Measurements from ENCODE around the gene SH3PXD2A.

SH3PXD2A gene

GRCh38 chr10:103622935-103623574 is 232.3 kb downstream of the SH3PXD2A start:
- Histone ChIP-seq H3K9me3 (ENCODE audit: control insufficient read depth, insufficient read depth, low read depth, low read length) (no peaks in the 10 kb centered on the region), H3K4me1 (ENCODE audit: control insufficient read depth, insufficient read depth, low read length) (no peaks in the 10 kb centered on the region), H3K27ac (ENCODE audit: extremely low read depth, low read depth, low read length) (no peak overlapping the region), H3K4me3 (ENCODE audit: low read depth, low read length) (no peak overlapping the region), H3K36me3 (ENCODE audit: control insufficient read depth in 2 of 2, insufficient read depth in 1 of 2, low read length in 2 of 2) (peaks cover 0 to 95% of the 10 kb centered on the region in 2 experiments; a peak in 1 of 3 replicates)
- TF ChIP-seq ZSCAN16 (tag by site-specific recombination; IDR thresholded peaks at IDR 0.05) = no peak
- TF ChIP-seq ZNF645 (tag by site-specific recombination; IDR thresholded peaks at IDR 0.05) = no peak
- TF ChIP-seq PRDM4 (tag by site-specific recombination; IDR thresholded peaks at IDR 0.05) = no peak
- no peak for TF ChIP-seq ZFP69B (tag by site-specific recombination; IDR thresholded peaks at IDR 0.05)
- TF ChIP-seq KLF7 (tag by site-specific recombination; IDR thresholded peaks at IDR 0.05; ENCODE audit: borderline replicate concordance) = no peak
- no peak for TF ChIP-seq ZNF433 (tag by site-specific recombination; IDR thresholded peaks at IDR 0.05; ENCODE audit: low read depth)
- no peak for TF ChIP-seq ZNF266 (tag by site-specific recombination; IDR thresholded peaks at IDR 0.05; ENCODE audit: low read depth)
- TF ChIP-seq ZNF670 (tag by site-specific recombination; IDR thresholded peaks at IDR 0.05; ENCODE audit: low read depth) = no peak
- no peak for TF ChIP-seq ZNF549 (tag by site-specific recombination; IDR thresholded peaks at IDR 0.05)
- no peak for TF ChIP-seq ZNF350 (tag by site-specific recombination; IDR thresholded peaks at IDR 0.05)
- TF ChIP-seq REPIN1 (tag by site-specific recombination; IDR thresholded peaks at IDR 0.05; ENCODE audit: low read depth) = no peak
- TF ChIP-seq ZNF138 (tag by site-specific recombination; IDR thresholded peaks at IDR 0.05; ENCODE audit: borderline replicate concordance) = no peak
- no peak for TF ChIP-seq ZNF366 (tag by site-specific recombination; conservative IDR thresholded peaks at IDR 0.05)
- TF ChIP-seq ZNF580 (tag by site-specific recombination; IDR thresholded peaks at IDR 0.05) = no peak
- no peak for TF ChIP-seq KLF10 (tag by site-specific recombination; IDR thresholded peaks at IDR 0.05)
- no peak for TF ChIP-seq ZNF624 (tag by site-specific recombination; IDR thresholded peaks at IDR 0.05)
- TF ChIP-seq ZNF157 (tag by site-specific recombination; IDR thresholded peaks at IDR 0.05) = no peak
- TF ChIP-seq ZNF114 (tag by site-specific recombination; IDR thresholded peaks at IDR 0.05) = no peak
- no peak for TF ChIP-seq ZNF777 (tag by site-specific recombination; IDR thresholded peaks at IDR 0.05; ENCODE audit: borderline replicate concordance)
- TF ChIP-seq SP3 (tag by site-specific recombination; IDR thresholded peaks at IDR 0.05) = no peak
- CTCF ChIA-PET = no interaction called here
- POLR2A ChIA-PET = interaction anchor here (1.1 kb wide), 1 partner anchor 23 kb away, joined by 3 read pairs; no protein-coding TSS in a partner anchor

GRCh38 chr10:103622286-103622685 is 233.1 kb downstream of the SH3PXD2A start:
- POLR2A ChIA-PET = interaction anchor here (1.1 kb wide), 1 partner anchor 23 kb away, joined by 3 read pairs; no protein-coding TSS in a partner anchor
- Histone ChIP-seq H3K4me1 (ENCODE audit: control insufficient read depth, insufficient read depth, low read length) (no peaks in the 10 kb centered on the region), H3K36me3 (ENCODE audit: control insufficient read depth in 2 of 2, insufficient read depth in 1 of 2, low read length in 2 of 2) (peaks cover 0 to 95% of the 10 kb centered on the region in 2 experiments; a peak in 1 of 3 replicates), H3K27ac (ENCODE audit: extremely low read depth, low read depth, low read length) (no peak overlapping the region), H3K4me3 (ENCODE audit: low read depth, low read length) (no peak overlapping the region), H3K9me3 (ENCODE audit: control insufficient read depth, insufficient read depth, low read depth, low read length) (no peaks in the 10 kb centered on the region)
- CTCF ChIA-PET = interaction anchor here (0.6 kb wide), 1 partner anchor 18 kb away, joined by 3 read pairs; no protein-coding TSS in a partner anchor
- TF ChIP-seq ZNF280D (tag by site-specific recombination; IDR thresholded peaks at IDR 0.05) = no peak
- no peak for TF ChIP-seq PRDM4 (tag by site-specific recombination; IDR thresholded peaks at IDR 0.05)
- TF ChIP-seq ZNF24 (tag by site-specific recombination; IDR thresholded peaks at IDR 0.05) = no peak
- no peak for TF ChIP-seq ZNF660 (tag by site-specific recombination; IDR thresholded peaks at IDR 0.05)
- TF ChIP-seq ZNF2 (tag by site-specific recombination; IDR thresholded peaks at IDR 0.05) = no peak
- no peak for TF ChIP-seq ZNF843 (tag by site-specific recombination; IDR thresholded peaks at IDR 0.05)
- no peak for TF ChIP-seq PRDM1 (tag by site-specific recombination; IDR thresholded peaks at IDR 0.05)
- no peak for TF ChIP-seq ZNF510 (tag by site-specific recombination; IDR thresholded peaks at IDR 0.05; ENCODE audit: insufficient replicate concordance)
